A375 (cell line): Measurements from ENCODE around the gene EEF1A2. TPM values are rescaled to one million over a fixed set of nuclear protein-coding genes. Genes with fewer than 3 reads are reported as not detected.

ENCODE experiments used
- total RNA-seq: library from RNA; depleted of rRNA; stranded (reverse); fragments of >200 nt; shearing (Covaris generic); gene quantifications from 2 replicates; pipeline ENCODE4 v1.2.3, GENCODE V29; 2014; rRNA removed

EEF1A2 gene
- 49.6 and 63.1 TPM in 2 replicates for total RNA-seq

DNA sequence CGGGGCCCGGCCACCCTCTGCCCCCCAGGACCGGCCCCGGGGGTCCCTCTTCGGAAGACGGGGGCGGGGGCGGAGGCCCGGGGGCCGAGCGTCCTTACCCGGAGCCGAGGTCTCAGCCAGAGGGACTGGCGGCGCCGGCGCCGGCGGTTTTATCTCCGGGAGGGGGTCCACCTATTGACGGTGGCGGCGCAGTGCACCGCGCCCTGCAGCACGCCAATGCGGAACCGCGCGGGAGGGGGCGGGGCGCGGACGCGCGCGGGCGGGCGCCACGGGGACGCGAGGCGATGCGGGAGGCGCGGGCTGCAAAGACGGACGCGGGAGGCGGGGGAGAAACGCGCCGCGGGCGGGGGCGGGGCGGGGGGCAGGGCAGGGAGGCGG, at the start of gene EEF1A2:
Gene EEF1A2 (minus strand): TSS at position 124 of the 378 bp plus-strand sequence. CDS start 1,320 bp downstream, outside the sequence.

DNA sequence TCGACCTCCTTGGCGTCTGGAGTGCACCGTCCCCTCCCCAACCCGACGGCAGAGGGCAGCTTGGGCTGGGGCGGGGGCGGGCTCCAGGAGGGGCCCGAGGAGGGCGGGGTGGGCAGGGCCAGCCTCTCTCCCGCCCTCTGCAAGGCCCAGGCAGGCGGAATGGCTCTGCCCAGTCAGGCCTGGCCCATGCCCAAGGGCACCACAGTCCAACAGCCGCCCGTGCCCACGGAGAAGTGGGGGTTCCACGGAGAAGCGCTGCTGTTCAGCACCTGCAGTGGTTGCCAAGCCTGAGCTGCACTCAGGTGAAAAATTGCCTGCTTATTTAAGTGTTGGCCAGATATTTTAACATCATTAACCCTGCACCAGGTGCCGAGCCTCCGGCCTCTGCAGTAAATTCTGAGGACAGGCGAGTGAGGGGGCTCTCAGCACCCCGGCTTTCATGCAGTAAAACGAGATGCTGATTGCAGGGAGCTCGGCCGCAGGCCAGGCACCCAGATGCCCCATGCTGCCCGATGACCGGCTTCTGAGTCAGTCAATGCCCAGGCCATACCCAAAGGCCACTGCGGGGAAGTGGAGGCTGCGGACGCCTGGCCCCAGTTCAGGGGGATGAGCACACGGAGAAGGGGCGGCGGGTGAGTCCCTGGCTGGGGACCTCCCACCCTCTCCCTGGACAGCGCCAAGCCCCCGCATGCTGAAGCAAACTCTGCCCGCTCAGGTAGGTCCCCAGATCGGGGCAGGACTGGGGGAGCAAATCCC, 49.0 kb upstream of the EEF1A2 start, which contains the start of gene SRMS:
Gene SRMS (minus strand): TSS at position 25 of the 756 bp plus-strand sequence. CDS start 286 bp downstream, outside the sequence.

GRCh38 chr20:63536997-63537524, 38.2 kb upstream of the EEF1A2 start, which contains the start of gene PTK6:
PTK6 (minus strand) TSS chr20:63537376; CDS start chr20:63537314, 62 bp downstream.

DNA sequence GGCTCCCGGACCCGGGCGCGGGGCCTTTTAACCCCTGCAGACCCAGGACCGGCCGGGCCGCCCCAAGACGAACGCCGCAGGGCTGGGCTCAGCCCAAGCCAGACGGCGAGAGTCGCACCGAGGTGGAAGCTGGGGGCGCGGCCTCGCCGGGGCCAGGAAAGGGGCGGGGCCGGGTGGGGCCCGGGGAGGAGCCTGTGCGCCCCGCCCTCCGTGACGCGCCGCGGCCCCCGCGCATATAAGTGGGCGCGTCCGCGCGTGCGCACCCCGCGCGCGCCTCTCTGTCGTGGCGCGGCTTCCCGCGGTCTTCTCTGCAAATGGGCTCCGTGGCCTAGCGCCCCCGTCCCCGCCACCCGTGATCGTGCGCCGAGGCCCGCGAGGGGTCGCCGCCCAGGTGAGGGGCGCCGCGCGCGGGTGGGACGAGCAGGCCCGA, 21.6 kb upstream of the EEF1A2 start, which contains the start of gene PPDPF:
Gene PPDPF (plus strand): TSS at position 262 of the 430 bp plus-strand sequence. CDS start 544 bp downstream, outside the sequence.

DNA sequence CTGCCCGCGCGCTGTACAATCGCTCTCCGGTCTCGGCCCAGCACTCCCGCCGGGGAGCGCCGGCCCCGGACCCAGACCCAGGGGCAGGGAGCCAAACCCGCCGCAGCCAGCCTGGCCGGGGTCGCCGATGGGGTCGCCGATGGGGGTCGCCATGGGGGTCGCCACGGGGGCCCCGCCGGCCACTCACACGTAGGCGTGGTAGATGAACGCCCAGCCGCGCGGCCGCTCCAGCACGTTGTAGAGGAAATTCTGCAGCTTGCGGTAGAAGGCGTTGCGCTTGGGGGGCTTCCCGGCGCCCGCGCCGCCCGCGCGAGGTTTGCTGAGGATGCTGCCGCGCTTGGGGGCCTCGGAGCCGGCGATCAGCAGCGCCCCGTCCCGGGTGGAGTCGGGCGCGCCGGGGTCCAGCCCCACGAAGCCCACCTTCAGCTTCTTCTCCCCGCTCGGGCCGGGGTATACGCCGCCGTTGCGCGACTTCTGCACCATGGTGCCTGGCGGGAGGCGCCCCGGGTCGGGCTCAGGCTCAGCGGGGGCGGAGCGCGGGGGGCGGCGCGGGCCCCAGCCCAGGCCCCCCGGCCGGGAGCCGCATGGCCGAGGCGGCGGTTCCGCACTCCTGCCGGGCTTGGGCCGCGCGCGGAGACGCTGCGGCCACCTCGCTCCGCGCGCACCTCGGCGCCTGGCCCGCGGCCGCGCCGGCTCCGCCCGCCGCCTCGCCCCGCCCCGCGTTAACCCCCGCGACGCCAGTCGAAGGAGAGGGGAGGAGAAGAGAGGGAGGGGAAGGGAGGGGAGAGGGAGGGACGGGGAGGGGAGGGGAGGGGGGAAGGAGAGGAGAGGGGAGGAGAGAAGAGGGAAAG, 26.7 kb downstream of the EEF1A2 start, which contains the start of gene KCNQ2:
Gene KCNQ2 (minus strand): TSS at position 675 of the 851 bp plus-strand sequence. CDS start 192 bp downstream, at position 483.

Other genes with a start within 250 kb of the EEF1A2 start
- gene NKAIN4, start 244.6 kb downstream of the EEF1A2 start, total RNA-seq, result 0.32 TPM in 1 of 2 replicates, not detected in the other
- gene ARFGAP1, start 226.3 kb downstream of the EEF1A2 start, total RNA-seq, result 85.8 and 89.1 TPM in 2 replicates
- gene COL20A1, start 205.9 kb downstream of the EEF1A2 start, total RNA-seq, result 0.03 and 0.41 TPM in 2 replicates
- gene CHRNA4, start 137.7 kb downstream of the EEF1A2 start, total RNA-seq, result not detected in 2 replicates
- gene KCNQ2, start 26.4 kb downstream of the EEF1A2 start, total RNA-seq, result 0.30 and 0.45 TPM in 2 replicates
- gene PPDPF, start 21.7 kb upstream of the EEF1A2 start, total RNA-seq, result 66.1 and 98.5 TPM in 2 replicates
- gene PTK6, start 38.3 kb upstream of the EEF1A2 start, total RNA-seq, result 0.24 TPM in 1 of 2 replicates, not detected in the other
- gene SRMS, start 48.7 kb upstream of the EEF1A2 start, total RNA-seq, result not detected in 2 replicates
- gene FNDC11, start 55.1 kb upstream of the EEF1A2 start, total RNA-seq, result 0.08 and 0.45 TPM in 2 replicates
- 20.0 and 25.8 TPM in 2 replicates for gene HELZ2, start 75.2 kb upstream of the EEF1A2 start, total RNA-seq
- gene GMEB2, start 128.0 kb upstream of the EEF1A2 start, total RNA-seq, result 18.1 and 19.4 TPM in 2 replicates
- gene STMN3, start 154.3 kb upstream of the EEF1A2 start, total RNA-seq, result 7.2 and 10.3 TPM in 2 replicates
- gene RTEL1, start 159.2 kb upstream of the EEF1A2 start, total RNA-seq, result 19.5 and 24.3 TPM in 2 replicates
- gene TNFRSF6B, start 197.6 kb upstream of the EEF1A2 start, total RNA-seq, result 2.7 and 7.2 TPM in 2 replicates
- gene ARFRP1, start 208.9 kb upstream of the EEF1A2 start, total RNA-seq, result 46.7 and 50.6 TPM in 2 replicates
- gene ZGPAT, start 209.0 kb upstream of the EEF1A2 start, total RNA-seq, result 38.3 and 52.1 TPM in 2 replicates
- gene LIME1, start 237.6 kb upstream of the EEF1A2 start, total RNA-seq, result 9.4 and 12.6 TPM in 2 replicates
- 38.4 and 48.2 TPM in 2 replicates for gene SLC2A4RG, start 240.7 kb upstream of the EEF1A2 start, total RNA-seq